Measurements from ENCODE around the gene HOXA10.

HOXA10 gene

DNA sequence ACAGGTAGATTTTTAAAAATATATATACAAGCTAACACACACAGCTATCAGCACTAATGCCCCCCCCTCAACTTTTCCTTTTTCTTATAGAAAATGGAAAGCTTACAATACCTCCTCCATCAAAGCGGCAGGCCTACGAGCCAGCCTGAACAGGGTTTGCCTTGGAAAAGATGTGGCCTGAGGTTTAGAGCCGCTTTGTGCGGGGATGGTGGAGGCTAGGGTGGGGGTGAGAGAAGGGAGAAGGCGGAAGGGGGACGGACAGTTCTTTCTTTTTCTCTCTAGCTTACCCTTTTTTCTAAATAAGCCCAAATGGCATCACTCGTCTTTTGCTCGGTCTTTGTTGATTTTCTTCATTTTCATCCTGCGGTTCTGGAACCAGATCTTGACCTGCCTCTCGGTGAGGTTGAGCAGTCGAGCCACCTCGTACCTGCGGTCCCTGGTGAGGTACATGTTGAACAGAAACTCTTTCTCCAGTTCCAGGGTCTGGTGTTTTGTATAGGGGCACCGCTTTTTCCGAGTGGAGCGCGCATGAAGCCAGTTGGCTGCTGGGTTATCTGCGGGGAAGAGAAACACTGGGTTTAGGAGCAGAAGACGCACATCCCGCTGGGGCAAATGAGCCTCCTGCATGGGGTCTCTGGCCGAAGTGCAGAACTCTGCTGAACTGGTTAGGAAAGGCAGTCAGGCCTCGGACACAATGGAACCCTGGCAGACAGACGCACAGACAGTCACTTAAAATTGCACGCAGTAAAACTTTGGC is 10.7 kb downstream of the HOXA10 start:
- DNase-seq, result peak; percentile 4
- H3K27ac Mint-ChIP-seq, result peak overlapping the region; percentile 99
- peak overlapping the region; percentile 97 for H3K4me3 Mint-ChIP-seq
- no peaks in the 10 kb centered on the region for H3K9me3 Mint-ChIP-seq
- TF ChIP-seq, protein P1, sequence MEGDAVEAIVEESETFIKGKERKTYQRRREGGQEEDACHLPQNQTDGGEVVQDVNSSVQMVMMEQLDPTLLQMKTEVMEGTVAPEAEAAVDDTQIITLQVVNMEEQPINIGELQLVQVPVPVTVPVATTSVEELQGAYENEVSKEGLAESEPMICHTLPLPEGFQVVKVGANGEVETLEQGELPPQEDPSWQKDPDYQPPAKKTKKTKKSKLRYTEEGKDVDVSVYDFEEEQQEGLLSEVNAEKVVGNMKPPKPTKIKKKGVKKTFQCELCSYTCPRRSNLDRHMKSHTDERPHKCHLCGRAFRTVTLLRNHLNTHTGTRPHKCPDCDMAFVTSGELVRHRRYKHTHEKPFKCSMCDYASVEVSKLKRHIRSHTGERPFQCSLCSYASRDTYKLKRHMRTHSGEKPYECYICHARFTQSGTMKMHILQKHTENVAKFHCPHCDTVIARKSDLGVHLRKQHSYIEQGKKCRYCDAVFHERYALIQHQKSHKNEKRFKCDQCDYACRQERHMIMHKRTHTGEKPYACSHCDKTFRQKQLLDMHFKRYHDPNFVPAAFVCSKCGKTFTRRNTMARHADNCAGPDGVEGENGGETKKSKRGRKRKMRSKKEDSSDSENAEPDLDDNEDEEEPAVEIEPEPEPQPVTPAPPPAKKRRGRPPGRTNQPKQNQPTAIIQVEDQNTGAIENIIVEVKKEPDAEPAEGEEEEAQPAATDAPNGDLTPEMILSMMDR (IDR thresholded peaks at IDR 0.05), result no peak
- H3K36me3 Mint-ChIP-seq (ENCODE audit: low read depth), result peaks cover 54% of the 10 kb centered on the region
- H3K27me3 Mint-ChIP-seq (ENCODE audit: low read depth, poor library complexity), result peaks cover 5% of the 10 kb centered on the region
- peaks cover 33% of the 10 kb centered on the region for H3K4me1 Mint-ChIP-seq

DNA sequence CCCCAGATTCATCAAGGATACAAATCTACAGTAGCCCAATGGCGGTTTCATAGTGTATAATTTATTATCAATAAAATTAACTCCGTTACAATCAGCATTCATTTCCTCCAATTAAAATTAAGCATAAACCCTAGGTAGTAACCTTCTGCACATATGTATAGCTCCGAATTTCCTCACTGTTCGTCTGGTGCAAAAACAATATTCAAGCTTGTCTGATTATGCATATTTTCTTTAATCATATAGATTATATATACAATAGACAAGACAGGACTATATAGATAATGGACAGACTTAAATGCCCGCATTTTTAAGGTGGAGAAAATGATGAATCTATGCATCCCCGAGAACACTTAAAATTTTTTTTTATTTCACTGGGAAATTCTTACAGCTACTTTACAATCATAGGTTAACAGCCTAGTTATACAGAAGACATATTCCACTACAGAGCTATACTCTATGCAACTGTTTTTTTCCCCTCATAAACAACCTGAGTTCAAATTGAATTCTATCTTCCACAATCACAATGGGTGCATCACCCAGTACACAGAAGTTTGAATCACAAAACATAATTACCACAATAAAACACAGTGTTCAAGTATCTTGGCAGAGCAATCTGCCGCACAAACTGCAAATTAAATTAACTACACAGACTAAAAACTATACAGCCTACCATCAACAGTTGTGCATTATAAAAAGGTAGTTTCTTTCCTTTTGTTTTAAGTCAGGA is 11.4 kb downstream of the HOXA10 start:
- peaks cover 5% of the 10 kb centered on the region for H3K27me3 Mint-ChIP-seq (ENCODE audit: low read depth, poor library complexity)
- peak overlapping the region; percentile 97 for H3K4me3 Mint-ChIP-seq
- peaks cover 46% of the 10 kb centered on the region for H3K36me3 Mint-ChIP-seq (ENCODE audit: low read depth)
- TF ChIP-seq, protein P1 (IDR thresholded peaks at IDR 0.05), result no peak
- H3K9me3 Mint-ChIP-seq, result no peaks in the 10 kb centered on the region
- H3K4me1 Mint-ChIP-seq, result peaks cover 36% of the 10 kb centered on the region
- H3K27ac Mint-ChIP-seq, result peak overlapping the region; percentile 99
- no peak for DNase-seq

DNA sequence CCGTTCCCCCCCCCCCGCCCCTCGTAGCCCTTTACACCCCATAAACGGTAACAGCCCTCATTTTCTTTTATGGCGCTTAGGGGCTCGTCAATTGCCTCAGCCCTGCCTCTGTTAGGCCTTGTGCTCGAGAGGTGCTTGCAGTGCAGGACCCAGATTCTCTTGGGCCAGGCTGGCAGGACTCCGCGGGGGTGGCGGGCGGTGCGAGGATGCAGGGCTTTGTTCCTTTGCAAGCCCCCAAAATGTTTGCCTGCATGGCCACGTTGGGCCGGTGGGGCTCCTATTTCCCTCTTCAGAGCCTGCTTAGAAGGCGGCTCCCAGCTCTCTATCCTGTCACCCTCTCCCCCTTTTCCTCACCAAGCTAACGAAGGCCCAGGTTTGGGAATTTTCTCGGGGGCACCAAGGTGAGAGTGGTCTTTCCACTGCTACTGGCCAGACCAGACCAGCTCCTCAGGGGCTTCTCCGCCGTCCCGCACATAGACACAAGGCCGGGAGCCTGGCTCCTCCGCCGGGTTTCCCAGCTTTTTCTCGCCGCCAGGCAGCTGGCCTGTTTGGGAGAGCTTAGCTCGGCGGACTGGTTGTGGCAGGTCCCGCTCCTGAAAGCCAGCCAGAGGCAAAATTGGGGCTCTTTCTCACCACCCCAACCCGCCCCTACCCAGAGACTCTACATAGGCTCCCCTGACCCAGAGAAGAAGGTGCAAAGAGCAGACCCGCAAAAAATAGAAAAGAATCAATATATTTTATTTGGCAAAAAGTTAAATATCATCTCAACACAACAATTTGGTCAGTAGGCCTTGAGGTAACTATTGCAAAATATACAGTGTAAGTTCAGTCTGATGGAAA is 12.2 kb downstream of the HOXA10 start:
- Mint-ChIP-seq H3K4me1 (peaks cover 31% of the 10 kb centered on the region), H3K27me3 (ENCODE audit: low read depth, poor library complexity) (peaks cover 5% of the 10 kb centered on the region), H3K4me3 (peak overlapping the region; percentile 97), H3K27ac (peak overlapping the region; percentile 99), H3K36me3 (ENCODE audit: low read depth) (peaks cover 39% of the 10 kb centered on the region), H3K9me3 (no peaks in the 10 kb centered on the region)
- DNase-seq, result peak; percentile 57
- TF ChIP-seq, protein P1 (IDR thresholded peaks at IDR 0.05), result no peak

DNA sequence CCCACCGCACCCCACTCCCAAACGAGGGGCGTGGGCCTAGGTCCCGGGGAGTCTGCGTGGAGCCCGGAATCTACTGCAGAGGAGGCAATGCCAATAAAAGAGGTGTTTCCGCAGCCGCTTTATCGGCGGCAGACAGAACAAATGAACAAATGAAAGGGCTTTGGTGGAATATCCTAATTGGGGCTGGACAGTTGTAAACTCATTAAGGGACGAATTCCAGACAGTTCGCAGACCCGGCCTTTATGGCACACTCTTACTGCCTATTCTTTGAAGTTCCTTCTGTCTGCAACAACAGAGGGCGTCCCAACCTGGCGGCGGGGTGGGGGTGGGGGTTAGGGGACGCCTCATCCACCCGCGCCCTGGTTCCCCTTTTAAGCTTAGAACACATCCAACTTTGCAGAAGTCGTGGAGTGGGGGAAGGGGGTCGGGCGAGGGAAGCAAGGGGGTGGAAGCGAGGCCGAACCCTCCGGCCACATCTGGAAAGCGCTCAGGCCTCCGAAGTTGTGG is 12.9 kb downstream of the HOXA10 start:
- Mint-ChIP-seq H3K4me1 (peaks cover 30% of the 10 kb centered on the region), H3K4me3 (peak overlapping the region; percentile 97), H3K27me3 (ENCODE audit: low read depth, poor library complexity) (peaks cover 5% of the 10 kb centered on the region), H3K36me3 (ENCODE audit: low read depth) (peaks cover 37% of the 10 kb centered on the region), H3K27ac (peak overlapping the region; percentile 96), H3K9me3 (no peaks in the 10 kb centered on the region)
- peak; percentile 61 for DNase-seq
- TF ChIP-seq, protein P1 (IDR thresholded peaks at IDR 0.05), result no peak

DNA sequence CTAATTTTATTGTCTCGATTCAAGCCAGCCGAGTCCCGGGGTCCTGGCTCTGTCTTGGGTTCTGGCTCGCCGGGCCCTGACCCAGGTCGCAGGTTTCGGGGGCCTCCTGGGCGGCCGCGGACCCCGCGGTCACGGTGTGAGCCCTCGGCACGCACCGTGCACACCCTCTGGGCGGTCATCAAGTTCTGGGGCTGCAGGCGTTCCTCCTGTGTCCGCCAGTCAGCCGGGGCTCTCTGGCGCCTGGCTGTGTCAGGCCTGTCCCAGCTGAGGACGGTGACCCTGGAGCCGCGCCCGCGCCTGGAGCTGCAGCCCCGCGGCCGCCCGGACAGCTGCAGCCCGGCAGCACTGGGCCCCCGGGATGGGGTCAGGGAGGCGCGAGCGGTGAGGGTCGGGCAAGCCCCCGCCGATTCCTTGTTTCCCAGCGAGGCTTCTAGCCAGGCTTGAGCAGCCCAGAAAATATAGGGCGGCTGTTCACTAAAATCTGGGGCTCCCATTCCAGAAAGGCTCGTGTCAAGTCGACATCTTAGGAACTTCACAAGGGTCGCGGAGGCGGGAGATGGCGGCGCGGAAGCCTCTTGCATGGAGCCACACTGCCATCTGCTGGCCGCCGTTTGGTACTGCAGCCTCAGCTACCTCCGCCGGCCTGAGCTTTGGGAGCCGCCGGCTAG is 13.4 kb downstream of the HOXA10 start:
- H3K36me3 Mint-ChIP-seq (ENCODE audit: low read depth), result peaks cover 34% of the 10 kb centered on the region
- H3K9me3 Mint-ChIP-seq, result no peaks in the 10 kb centered on the region
- peak; percentile 98 for DNase-seq
- H3K4me3 Mint-ChIP-seq, result peak overlapping the region; percentile 97
- H3K4me1 Mint-ChIP-seq, result peaks cover 28% of the 10 kb centered on the region
- TF ChIP-seq, protein P1 (IDR thresholded peaks at IDR 0.05), result peak; percentile 100
- peak overlapping the region; percentile 99 for H3K27ac Mint-ChIP-seq
- peaks cover 5% of the 10 kb centered on the region for H3K27me3 Mint-ChIP-seq (ENCODE audit: low read depth, poor library complexity)

Measured in nephron progenitor cell (in vitro differentiated cells).